ENCODE results near the gene B4GALNT3.
"Not testable (repeated sequence)": the region's sequence is repeated elsewhere in the genome, so short reads cannot be mapped to it uniquely, and the experiment has no call there.

Gene B4GALNT3

DNA sequence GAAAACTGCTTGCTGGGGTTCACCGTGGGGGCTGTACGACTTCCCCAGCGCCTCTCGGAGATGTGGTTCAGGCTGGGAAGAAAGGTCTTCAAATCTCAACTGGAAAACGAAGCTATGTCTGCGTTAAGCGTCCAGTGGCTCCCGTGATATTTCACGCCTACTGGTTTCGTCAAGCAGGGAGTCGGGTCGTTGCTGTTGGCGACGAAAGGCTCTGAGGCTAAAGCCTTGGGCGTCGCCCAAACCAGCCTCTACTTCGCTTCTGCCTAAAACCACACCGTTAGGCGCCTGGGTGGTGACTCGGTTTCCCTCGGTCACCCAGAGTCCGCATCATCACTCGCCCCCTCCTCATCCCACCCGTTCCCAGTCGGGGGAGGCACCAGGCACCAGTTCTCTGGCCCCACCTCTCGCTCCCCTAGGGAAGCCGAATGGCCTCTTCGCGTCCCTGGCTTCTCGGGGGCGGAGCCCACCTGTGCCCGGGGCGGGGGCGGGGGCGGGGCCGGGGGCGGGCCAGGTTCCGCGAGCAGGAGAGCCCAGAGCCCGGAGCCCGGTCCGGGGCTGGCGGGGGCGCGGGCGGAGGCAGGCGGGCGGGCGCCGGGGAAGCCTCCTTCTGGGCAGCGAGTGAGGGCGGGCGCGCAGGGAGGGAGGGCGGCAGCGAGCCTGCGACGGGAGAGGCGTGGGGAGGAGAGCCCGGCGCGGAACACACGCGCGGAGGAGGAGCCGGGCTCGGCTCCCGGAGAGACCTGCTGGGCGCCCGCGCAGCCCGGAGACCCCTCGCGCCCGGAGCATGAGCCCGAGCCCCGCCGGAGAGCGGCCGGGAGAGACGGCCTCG lies at the start of gene B4GALNT3:
Gene B4GALNT3, plus strand, starts transcription at position 510 of the 829 bp plus-strand sequence. CDS start 438 bp downstream, outside the sequence.
- H3K36me3 ChIP-seq (ENCODE audit: insufficient read depth, insufficient read length, low read length), result peaks cover 16% of the 10 kb centered on the region
- peak within 1 kb of the TSS; percentile 82 for H3K9ac ChIP-seq (ENCODE audit: insufficient read length, low read depth)
- TF ChIP-seq YY1 (IDR thresholded peaks at IDR 0.05; ENCODE audit: insufficient read depth, insufficient read length) (no peak), SUZ12 (IDR thresholded peaks at IDR 0.05; ENCODE audit: extremely low read depth, insufficient read depth, insufficient read length) (no peak), ZNF274 (IDR thresholded peaks at IDR 0.05; ENCODE audit: low read depth, low read length) (no peak)
- H3K27me3 ChIP-seq (ENCODE audit: insufficient read depth, insufficient read length), result peaks cover 35% of the 10 kb centered on the region
- H3K4me3 ChIP-seq (ENCODE audit: insufficient read length, low read depth), result peak within 1 kb of the TSS; percentile 65
- H3K9me3 ChIP-seq (ENCODE audit: insufficient read depth, low read length), result no peaks in the 10 kb centered on the region
- peaks cover 3% of the 10 kb centered on the region for H3K4me1 ChIP-seq (ENCODE audit: insufficient read depth, insufficient read length)
- DNase-seq (ENCODE audit: low read depth, low spot score), result peak; percentile 47

DNA sequence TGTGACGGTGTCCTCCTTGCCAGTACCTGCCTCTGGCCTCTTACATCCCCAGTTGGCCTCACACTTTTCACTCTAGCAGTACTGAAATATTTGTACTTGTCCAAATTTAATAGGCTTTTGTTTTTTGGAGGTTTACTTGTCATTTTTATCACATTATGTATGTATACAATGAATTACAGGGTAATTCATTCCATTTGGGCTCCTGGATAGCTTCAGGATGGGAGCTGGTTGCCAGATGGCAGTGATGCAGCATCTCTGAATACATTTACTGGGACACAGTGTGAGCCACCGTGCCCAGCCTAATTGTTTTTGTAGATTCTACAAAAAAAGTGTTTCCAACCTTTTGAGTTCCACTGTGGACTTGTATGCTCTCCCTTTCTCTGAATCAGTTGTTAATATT lies 44.9 kb upstream of the B4GALNT3 start:
- H3K9ac ChIP-seq (ENCODE audit: insufficient read length, low read depth), result no peak overlapping the region
- no peak overlapping the region for H3K4me3 ChIP-seq (ENCODE audit: insufficient read length, low read depth)
- no peak for DNase-seq (ENCODE audit: low read depth, low spot score)
- no peaks in the 10 kb centered on the region for H3K9me3 ChIP-seq (ENCODE audit: insufficient read depth, low read length)
- peaks cover 83% of the 10 kb centered on the region for H3K36me3 ChIP-seq (ENCODE audit: insufficient read depth, insufficient read length, low read length)
- TF ChIP-seq SUZ12 (IDR thresholded peaks at IDR 0.05; ENCODE audit: extremely low read depth, insufficient read depth, insufficient read length) (no peak), ZNF274 (IDR thresholded peaks at IDR 0.05; ENCODE audit: low read depth, low read length) (no peak), YY1 (IDR thresholded peaks at IDR 0.05; ENCODE audit: insufficient read depth, insufficient read length) (no peak)
- no peaks in the 10 kb centered on the region for H3K4me1 ChIP-seq (ENCODE audit: insufficient read depth, insufficient read length)
- no peaks in the 10 kb centered on the region for H3K27me3 ChIP-seq (ENCODE audit: insufficient read depth, insufficient read length)

DNA sequence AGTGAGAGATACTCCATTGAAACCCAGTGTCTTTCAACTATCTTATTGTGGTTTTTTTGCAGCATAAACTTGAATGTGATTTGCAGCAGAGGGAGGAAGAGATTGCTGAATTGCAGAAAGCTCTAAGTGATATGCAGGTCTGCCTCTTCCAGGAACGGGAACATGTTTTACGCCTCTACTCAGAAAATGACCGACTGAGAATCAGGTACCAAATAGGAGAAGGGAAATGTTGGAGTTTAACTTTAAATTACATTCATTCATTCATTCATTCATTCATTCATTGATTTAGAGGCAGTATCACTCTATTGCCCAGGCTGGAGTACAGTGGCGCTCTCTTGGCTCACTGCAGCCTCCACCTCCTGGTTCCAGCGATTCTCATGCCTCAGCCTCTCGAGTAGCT lies 41.3 kb upstream of the B4GALNT3 start:
- no peak overlapping the region for H3K9ac ChIP-seq (ENCODE audit: insufficient read length, low read depth)
- no peaks in the 10 kb centered on the region for H3K4me1 ChIP-seq (ENCODE audit: insufficient read depth, insufficient read length)
- H3K27me3 ChIP-seq (ENCODE audit: insufficient read depth, insufficient read length), result no peaks in the 10 kb centered on the region
- peaks cover 63% of the 10 kb centered on the region for H3K36me3 ChIP-seq (ENCODE audit: insufficient read depth, insufficient read length, low read length)
- H3K4me3 ChIP-seq (ENCODE audit: insufficient read length, low read depth), result no peak overlapping the region
- H3K9me3 ChIP-seq (ENCODE audit: insufficient read depth, low read length), result no peaks in the 10 kb centered on the region
- no peak for TF ChIP-seq SUZ12 (IDR thresholded peaks at IDR 0.05; ENCODE audit: extremely low read depth, insufficient read depth, insufficient read length)
- TF ChIP-seq ZNF274 (IDR thresholded peaks at IDR 0.05; ENCODE audit: low read depth, low read length), result no peak
- TF ChIP-seq YY1 (IDR thresholded peaks at IDR 0.05; ENCODE audit: insufficient read depth, insufficient read length), result no peak
- DNase-seq (ENCODE audit: low read depth, low spot score), result no peak

DNA sequence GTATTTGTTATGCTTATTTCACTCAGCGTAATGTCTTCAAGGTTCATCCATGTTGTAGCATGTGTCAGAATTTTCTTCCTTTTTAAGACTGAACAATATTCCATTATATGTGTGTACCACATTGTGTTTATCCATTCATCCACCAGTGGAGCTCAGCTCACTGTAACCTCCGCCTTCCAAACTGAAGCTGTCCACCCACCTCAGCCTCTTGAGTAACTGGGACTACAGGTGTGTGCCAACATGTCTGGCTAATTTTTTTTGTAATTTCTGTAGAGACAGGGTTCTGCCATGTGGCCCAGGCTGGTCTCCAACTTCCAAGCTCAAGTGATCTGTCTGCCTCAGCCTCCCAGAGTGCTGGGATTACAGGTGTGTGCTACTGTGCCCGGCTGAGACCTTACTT lies 37.2 kb upstream of the B4GALNT3 start:
- TF ChIP-seq ZNF274 (IDR thresholded peaks at IDR 0.05; ENCODE audit: low read depth, low read length) (no peak), SUZ12 (IDR thresholded peaks at IDR 0.05; ENCODE audit: extremely low read depth, insufficient read depth, insufficient read length) (no peak), YY1 (IDR thresholded peaks at IDR 0.05; ENCODE audit: insufficient read depth, insufficient read length) (no peak)
- Histone ChIP-seq H3K27me3 (ENCODE audit: insufficient read depth, insufficient read length) (no peaks in the 10 kb centered on the region), H3K9me3 (ENCODE audit: insufficient read depth, low read length) (no peaks in the 10 kb centered on the region), H3K36me3 (ENCODE audit: insufficient read depth, insufficient read length, low read length) (peaks cover 64% of the 10 kb centered on the region), H3K9ac (ENCODE audit: insufficient read length, low read depth) (no peak overlapping the region), H3K4me3 (ENCODE audit: insufficient read length, low read depth) (no peak overlapping the region), H3K4me1 (ENCODE audit: insufficient read depth, insufficient read length) (no peaks in the 10 kb centered on the region)
- no peak for DNase-seq (ENCODE audit: low read depth, low spot score)

DNA sequence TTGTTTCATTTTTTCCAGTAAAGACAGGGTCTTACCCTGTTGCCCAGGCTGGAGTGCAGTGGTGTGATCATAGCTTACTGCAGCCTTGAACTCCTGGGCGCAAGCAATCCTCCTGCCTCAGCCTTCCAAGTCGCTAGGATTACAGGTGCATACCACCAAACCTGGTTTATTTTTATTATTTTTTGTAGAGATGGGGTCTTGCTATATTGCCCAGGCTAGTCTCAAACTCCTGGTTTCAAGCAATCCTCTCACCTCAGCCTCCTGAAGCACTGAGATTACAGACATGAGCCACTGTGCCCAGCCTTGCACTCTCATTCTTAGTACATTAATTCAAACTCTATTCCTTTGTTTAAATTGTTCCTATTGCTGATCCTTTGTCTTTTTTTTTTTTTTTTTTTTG lies 24.0 kb upstream of the B4GALNT3 start:
- DNase-seq (ENCODE audit: low read depth, low spot score); H3K4me3 ChIP-seq (ENCODE audit: insufficient read length, low read depth); H3K4me1 ChIP-seq (ENCODE audit: insufficient read depth, insufficient read length); H3K9ac ChIP-seq (ENCODE audit: insufficient read length, low read depth); H3K27me3 ChIP-seq (ENCODE audit: insufficient read depth, insufficient read length); H3K9me3 ChIP-seq (ENCODE audit: insufficient read depth, low read length): not testable (repeated sequence)
- H3K36me3 ChIP-seq (ENCODE audit: insufficient read depth, insufficient read length, low read length), result peaks cover 93% of the 10 kb centered on the region

DNA sequence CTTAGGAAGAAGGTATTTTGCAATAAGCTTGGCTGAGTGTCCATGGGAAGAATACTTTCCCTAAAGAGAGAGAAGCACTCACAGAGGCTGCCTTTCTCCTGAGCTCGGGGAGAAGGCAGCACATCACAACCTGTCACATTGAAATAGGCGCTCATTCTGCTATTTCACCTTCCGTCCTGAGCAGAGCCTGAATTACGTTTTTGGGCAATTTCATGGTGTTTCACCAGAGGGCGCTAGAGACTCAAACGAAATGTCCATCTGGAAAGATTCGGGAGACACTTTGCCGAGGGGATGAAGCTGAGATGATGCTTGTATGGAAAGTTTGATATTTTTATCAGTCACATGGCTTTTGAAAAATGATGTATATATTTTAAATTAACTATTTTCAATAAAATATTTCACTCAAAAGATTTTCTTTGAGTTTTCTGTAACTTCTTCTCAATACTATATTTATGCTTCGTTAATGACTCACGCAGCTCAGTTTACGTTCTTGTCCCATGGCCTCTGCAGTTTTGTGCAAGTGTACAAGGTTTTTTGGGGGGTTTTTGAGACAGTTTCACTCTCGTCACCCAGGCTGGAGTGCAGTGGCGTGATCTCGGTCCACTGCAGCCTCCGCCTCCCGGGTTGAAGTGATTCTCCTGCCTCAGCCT lies 17.4 kb upstream of the B4GALNT3 start:
- H3K36me3 ChIP-seq (ENCODE audit: insufficient read depth, insufficient read length, low read length), result peaks cover 46% of the 10 kb centered on the region
- peak; percentile 86 for DNase-seq (ENCODE audit: low read depth, low spot score)
- no peak for TF ChIP-seq ZNF274 (IDR thresholded peaks at IDR 0.05; ENCODE audit: low read depth, low read length)
- TF ChIP-seq SUZ12 (IDR thresholded peaks at IDR 0.05; ENCODE audit: extremely low read depth, insufficient read depth, insufficient read length), result no peak
- TF ChIP-seq YY1 (IDR thresholded peaks at IDR 0.05; ENCODE audit: insufficient read depth, insufficient read length), result no peak
- no peaks in the 10 kb centered on the region for H3K27me3 ChIP-seq (ENCODE audit: insufficient read depth, insufficient read length)
- no peak overlapping the region for H3K9ac ChIP-seq (ENCODE audit: insufficient read length, low read depth)
- no peak overlapping the region for H3K4me3 ChIP-seq (ENCODE audit: insufficient read length, low read depth)
- H3K4me1 ChIP-seq (ENCODE audit: insufficient read depth, insufficient read length), result no peaks in the 10 kb centered on the region
- H3K9me3 ChIP-seq (ENCODE audit: insufficient read depth, low read length), result no peaks in the 10 kb centered on the region

DNA sequence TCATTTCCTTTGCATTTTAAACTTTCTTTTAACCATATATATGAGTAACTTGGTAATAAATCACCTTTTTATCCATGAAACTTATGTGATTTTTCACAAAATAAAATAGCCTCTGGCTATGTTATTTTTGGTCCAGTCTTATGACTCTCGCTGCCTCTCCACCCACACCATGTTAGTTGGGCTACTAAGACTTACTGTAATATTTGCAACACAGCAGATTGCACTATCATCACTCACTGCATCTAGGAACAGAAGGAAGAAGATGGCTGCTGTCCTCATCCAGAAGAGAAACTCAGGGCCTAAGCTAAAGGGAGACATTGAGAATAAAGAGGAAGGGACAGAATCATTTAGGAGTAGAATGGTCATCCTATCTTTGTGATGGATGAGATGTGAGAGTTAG lies 12.6 kb upstream of the B4GALNT3 start:
- DNase-seq (ENCODE audit: low read depth, low spot score), result no peak
- TF ChIP-seq SUZ12 (IDR thresholded peaks at IDR 0.05; ENCODE audit: extremely low read depth, insufficient read depth, insufficient read length) (no peak), YY1 (IDR thresholded peaks at IDR 0.05; ENCODE audit: insufficient read depth, insufficient read length) (no peak), ZNF274 (IDR thresholded peaks at IDR 0.05; ENCODE audit: low read depth, low read length) (no peak)

More for the DNA sequence above, 12.6 kb upstream of the B4GALNT3 start:
- H3K36me3 ChIP-seq (ENCODE audit: insufficient read depth, insufficient read length, low read length), result peaks cover 2% of the 10 kb centered on the region
- H3K9ac ChIP-seq (ENCODE audit: insufficient read length, low read depth), result no peak overlapping the region
- no peaks in the 10 kb centered on the region for H3K4me1 ChIP-seq (ENCODE audit: insufficient read depth, insufficient read length)
- H3K27me3 ChIP-seq (ENCODE audit: insufficient read depth, insufficient read length), result no peaks in the 10 kb centered on the region
- no peak overlapping the region for H3K4me3 ChIP-seq (ENCODE audit: insufficient read length, low read depth)
- no peaks in the 10 kb centered on the region for H3K9me3 ChIP-seq (ENCODE audit: insufficient read depth, low read length)

All from NT2/D1 (cell line).